Epidermal melanocyte (primary cell): ENCODE data around the gene RNU5B-1.
A peak's percentile ranks its signal among the peaks of the same experiment; 100 is the strongest.

Experiments used
- DNase-seq: peaks from one replicate; pipeline ENCODE4 v3.0.0; 2011; ENCODE audit warnings: low spot score; ENCODE audit not compliant: insufficient read length

Gene RNU5B-1

DNA sequence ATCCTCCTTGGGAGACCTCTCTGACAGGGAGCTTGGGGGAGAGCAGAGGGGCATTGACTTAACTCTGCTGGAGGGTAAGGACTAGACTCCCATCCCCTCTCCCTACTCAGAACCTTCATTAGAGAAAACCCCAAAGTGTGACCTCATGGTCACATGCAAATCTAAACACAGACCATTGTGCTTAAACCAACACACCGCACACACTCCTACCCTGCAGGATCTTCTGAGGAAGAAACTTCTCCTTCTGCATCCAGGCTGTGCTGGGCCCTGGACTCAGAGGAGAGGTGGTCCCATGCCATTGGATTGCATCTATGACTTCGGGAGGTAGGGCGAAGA lies 17.0 kb upstream of the RNU5B-1 start:
- DNase-seq, result no peak

DNA sequence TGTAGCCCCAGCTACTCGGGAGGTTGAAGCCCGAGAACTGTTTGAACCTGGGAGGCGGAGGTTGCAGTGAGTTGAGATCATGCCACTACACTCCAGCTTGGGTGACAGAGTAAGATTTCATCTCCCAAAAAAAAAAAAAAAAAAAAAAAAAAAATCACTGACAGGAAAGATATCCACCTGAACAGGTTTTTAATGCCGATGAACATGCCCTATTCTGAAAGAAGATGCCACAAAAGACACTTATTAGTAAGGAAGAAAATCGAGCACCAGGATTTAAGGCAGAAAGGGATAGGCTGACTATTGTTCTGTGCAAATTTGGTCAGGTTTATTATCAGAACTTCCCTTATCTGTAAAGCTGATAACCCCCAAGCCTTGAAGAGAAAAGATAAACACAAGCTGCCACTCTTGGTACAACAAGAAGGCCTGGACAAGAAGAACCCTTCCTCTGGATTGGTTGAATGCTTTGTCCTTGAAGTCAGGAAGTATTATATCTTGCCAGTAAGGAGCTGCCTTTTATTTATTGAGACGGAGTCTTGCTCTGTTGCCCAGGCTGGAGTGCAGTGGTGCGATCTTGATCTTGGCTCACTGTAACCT lies 15.1 kb upstream of the RNU5B-1 start:
- DNase-seq, result no peak

DNA sequence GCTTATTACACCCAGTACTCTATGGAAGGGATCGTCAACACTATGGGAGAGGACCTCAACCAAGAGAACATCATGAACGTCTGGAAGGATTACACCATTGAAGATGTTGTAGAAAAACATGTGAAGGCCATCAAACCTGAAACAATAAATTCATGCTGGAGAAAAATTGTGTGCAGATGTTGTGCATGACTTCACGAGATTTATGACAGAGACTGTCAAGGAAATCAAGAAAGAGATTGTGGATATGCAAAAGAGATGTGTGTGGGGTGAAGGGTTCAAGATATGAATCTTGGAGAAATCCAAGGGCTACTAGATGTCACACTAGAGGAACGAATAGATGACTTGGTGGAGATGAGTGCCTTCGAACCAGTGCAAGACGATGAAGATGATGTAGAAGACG lies 14.2 kb upstream of the RNU5B-1 start:
- no peak for DNase-seq

DNA sequence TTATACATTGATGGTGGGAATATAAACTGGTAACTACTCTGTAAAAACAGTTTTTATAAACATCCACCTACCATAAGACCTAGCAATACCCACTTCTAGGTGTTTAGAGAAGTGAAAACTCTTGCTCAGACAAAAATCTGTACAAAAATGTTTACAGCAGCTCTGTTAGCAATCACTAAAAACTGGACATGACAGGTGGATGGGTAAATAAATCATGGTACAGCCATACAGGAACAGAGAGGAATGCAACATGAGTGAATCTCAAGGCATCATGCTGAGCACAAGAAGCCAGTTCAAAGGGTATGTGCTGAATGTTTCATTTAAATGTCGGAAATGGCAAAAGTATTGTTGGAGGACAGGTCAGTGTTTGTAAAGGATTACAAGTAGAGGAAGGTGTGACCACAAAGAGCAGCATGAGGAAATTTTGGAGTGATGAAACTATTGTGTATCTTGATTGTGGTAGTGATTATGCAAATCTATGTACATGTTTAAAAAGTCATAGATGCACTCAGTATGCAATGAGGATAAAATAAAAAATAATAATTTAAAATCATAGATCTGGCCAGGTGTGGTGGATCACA lies 11.4 kb upstream of the RNU5B-1 start:
- no peak for DNase-seq

DNA sequence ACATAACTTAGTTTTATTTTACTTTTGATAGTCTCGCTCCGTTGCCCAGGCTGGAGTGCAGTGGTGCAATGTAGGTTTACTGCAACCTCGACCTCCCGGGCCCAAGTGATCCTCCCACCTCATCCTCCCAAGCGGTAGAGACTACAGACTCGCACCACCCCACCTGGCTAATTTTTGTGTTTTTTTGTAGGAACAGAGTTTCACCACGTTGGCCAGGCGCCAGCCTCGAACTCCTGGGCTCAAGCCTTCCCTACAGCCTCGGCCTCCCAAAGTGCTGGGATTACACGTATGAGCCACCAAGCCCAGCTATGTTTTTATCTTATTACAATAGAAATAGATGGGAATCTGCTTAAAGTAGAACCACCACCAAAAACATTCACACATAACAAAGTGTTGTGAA lies 5.7 kb upstream of the RNU5B-1 start:
- DNase-seq, result no peak

DNA sequence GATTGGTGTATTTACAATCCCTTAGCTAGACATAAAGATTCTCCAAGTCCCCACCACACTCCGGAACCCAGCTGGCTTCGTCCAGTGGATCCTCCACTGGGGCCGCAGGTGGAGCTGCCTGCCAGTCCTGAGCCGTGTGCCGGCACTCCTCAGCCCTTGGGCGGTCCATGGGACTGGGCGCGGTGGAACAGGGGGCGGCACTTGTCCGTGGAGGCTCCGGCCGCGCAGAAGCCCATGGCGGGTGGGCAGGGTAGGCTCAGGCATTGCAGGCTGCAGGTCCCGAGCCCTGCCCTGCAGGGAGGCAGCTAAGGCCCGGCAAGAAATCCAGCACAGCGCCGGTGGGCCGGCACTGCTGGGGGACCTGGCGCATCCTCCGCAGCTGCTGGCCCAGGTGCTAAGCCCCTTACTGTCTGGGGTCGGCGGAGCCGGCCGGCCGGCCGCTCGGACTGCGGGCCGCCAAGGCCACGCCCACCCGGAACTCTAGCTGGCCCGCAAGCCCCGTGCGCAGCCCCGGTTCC lies 3.5 kb upstream of the RNU5B-1 start:
- no peak for DNase-seq

DNA sequence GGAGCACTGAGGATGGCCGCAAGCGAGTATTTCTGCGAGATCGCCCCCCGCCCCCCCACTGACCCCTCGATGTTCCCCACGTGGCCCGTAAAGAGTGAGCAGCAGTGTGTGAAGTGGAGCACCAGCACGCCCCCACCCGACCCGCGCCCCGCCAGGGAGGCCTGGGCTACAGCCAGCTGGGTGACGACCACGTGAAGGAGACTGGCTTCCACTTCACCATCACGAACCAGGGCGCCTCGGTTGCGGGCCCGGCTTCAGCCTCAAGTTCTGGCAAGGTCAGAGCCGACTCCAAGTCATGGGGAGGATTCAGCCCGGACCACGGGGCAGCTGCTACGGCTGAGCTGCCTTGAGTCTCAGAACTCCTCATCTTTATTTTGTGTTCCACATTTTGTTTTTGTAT lies 2.4 kb upstream of the RNU5B-1 start:
- no peak for DNase-seq

DNA sequence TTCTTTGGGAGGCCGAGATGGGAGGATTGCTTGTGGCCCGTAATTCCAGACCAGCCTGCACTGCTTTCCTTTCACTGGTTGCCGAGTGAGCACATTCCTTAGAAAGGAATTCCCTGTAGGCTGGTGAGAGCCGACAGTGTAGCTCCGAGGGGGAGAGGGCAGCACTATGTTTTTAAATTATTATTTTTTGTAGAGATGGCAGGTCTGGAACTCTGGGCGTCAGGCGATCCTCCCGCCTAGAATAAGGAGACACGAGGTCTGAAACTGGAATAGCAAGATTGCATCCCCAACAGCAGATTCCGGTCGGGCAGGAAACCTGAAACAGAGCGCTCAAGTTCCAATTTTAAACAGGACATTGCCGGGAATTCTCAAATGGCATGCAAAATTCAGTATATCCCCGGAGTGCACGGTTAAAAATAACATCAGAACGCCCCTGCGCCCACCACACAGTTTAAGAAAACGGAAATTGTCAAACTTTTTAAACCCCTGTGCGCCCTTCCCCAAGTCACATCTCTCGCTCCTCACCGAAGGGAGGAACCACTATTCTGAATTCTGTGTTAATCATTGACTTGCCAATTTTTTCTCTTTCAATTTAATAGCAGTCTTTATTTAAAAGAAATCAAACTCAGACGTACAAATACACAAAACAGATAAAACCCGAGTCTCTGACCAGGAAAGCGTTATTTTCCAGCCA lies 643 bp upstream of the RNU5B-1 start:
- no peak for DNase-seq

DNA sequence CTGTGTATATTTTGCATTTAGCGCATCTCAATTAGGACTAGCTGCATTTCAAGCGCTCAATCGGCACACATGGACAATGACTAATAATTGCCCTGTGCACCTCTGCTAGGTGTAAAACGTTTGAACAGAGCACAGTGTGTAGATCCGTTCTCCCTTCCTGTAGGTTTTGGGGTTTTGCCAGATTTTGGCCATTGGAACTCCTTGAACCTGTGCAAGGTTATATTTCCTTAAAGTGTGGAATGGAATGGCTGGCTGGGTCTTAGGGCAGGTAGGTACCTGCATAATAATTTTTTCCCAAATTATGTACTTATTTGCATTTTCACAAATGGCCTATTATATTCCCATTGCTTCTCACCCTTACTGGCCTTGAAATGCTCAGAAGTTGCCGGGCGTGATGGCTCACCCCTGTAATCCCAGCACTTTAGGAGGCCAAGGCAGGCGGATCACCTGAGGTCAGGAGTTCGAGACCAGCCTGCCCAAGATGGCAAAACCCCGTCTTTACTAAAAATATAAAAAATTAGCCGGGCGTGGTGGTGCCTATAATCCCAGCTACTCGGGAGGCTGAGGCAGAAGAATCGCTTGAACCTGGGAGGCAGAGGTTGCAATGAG lies 777 bp downstream of the RNU5B-1 start:
- DNase-seq, result no peak

DNA sequence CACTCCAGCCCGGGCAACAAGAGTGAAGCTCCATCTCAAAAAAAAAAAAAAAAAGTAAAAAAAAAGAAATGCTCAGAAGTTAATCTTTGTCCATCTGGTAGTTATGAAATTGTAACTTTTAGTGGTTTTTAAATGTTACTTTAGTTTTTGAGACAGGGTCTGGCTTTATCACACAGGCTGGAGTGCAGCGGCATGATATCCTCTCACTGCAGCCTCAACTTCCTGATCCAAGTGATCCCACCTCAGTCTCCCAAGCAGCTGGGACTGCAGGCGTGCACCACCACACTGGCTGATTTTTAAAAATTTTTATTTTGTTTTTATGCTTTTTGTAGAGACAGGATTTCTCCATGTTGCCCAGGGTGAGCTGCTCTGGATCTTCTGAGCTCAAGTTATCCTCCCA lies 1.3 kb downstream of the RNU5B-1 start:
- DNase-seq, result no peak

DNA sequence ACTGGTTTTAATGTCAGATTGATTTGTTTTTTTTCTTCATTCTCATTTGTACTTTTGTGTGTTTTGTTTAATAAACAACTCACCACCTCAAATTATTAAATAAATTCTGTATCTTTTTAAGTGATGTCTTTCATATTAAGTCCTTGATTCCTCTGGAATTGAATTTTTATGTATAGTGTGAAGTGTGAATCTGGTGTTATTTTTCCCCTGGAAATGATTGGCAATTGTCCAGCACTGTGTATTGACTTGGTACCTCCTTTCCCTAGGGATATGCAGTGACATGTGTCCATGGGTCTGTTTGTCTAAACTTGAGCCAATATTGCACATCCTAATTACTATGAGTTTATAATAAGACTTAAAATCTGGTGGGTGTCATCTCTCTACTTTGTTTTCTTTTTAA lies 2.1 kb downstream of the RNU5B-1 start:
- DNase-seq, result no peak

DNA sequence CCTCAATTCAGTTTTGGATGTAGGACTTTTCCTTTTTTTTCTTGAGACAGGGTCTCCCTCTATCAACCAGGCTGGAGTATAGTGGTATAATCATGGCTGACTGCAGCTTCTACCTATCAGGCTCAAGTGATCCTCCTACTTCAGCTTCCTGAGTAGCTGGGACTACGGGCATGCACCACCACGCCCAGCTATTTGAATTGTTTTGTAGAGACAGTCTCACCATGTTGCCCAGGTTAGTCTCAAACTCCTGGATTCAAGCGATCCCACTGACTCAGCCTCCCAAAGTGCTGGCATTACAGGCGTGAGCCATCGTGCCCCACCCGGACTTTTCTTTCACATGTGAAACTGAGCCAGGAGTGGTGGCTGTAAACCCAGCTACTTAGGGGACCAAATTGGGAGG lies 3.5 kb downstream of the RNU5B-1 start:
- DNase-seq, result no peak

DNA sequence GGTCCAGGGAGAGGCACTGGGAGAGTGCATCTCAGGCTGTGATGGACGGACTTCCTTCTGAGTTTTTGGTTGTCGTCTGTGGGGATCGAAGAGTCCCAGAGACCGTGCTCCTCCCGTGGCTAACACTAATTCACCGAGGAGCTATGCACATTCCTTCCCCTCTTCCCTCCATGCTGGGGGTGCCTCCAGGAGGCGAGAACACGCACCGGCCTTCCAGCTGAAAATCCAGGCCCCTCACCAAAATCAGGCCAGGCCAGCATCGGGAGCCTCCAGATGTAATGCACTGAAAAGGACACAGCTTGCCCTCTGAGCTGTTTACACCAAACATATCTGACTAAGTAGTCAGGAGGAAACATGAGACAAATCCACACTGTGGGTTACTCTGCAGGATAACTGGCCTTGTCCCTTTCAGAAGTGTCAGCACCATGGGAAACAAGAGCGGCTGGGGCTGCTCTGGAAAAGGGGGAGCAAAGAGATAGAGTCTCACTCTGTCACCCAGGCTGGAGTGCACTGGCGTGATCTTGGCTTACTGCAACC lies 5.5 kb downstream of the RNU5B-1 start:
- no peak for DNase-seq

DNA sequence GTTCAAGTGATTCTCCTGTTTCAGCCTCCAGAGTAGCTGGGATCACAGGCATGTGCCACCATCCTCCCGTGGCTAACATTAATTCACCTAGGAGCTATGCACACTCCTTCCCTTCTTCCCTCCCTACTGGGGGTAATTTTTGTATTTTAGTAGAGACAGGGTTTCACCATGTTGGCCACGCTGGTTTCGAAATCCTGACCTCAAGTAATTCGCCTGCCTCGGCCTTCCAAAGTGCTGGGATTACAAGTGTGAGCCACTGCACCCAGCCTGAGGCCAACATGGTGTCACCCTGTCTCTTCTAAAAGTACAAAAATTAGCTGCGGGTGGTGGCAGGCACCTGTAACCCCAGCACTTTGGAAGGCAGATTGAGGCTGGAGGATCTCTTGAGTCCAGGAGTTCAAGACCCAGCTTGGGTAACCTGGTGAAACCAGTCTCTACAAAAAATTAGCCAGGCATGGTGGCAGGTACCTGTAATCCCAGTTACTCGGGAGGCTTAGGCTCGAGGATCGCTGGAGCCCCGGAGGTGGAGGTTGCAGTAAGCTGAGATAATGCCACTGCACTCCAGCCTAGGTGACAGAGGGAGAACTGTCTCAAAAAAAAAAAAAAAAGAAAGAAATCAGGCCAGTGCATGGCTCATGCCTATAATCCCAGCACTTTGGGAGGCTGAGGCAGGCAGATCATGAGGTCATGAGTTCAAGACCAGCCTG lies 6.1 kb downstream of the RNU5B-1 start:
- no peak for DNase-seq

DNA sequence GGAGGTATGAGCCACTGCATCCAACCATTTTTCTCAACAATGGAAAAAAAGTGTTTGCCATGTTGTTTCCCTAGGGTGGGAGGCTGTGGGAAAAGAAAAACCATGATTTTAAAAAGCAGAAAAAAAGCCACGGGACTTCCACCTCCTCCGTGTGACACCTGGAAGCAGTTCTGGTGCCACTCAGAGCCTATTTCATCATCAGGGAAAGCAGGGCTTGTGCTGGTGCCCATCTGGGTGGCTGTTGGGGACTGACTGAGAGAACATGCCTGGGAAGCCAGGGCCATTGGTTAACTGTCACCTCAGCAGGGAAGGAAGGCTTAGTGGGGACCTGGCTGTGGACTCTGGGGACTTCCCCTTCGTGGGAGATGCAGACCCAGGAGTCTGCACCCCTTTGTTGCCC lies 7.3 kb downstream of the RNU5B-1 start:
- DNase-seq, result no peak

DNA sequence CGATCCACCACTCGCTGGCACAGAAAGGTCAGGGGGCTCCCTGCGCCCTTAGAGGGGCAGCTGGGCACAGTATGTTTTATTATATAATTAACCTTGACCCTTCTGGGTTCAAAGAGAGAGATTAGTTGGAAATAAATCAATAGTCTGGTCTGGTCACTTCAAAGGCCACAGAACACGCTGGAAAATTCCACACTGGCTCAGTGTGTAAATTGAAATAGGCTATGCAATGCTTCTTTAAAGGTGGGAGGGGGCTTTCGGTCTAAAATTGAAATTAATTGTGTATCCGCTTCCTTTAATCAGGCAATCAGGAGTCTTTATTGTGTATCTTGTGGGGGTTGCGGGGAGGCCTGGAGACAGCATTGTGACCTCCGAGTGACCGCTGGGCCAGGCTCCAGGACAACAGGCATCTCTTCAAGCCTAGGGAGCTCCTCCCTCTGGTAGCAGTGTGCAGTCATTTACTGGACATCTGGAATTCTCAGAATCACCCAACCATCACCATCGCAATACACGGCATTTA lies 8.0 kb downstream of the RNU5B-1 start:
- DNase-seq, result no peak

DNA sequence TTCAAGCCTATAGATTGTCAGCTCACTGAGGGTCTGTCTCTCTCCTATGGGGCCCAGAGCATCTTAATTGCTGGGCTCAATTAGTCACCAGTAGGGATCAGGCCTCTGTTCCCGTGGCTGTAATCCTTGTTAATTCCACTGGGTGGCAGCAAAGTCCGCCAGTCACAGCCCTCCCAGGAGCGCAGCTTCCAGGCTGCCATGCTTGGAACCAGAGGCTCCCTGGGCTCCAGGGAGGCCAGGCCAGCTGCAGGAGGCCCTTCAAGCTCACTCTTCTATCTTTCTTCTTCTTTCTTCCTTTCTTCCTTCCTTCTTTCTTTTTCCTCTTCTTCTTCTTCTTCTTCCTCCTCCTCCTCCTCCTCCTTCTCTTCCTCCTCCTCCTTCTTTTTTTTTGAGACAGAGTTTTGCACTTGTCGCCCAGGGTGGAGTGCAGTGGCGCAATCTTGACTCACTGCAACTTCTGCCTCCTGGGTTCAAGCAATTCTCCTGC lies 14.4 kb downstream of the RNU5B-1 start:
- DNase-seq, result peak; percentile 89

DNA sequence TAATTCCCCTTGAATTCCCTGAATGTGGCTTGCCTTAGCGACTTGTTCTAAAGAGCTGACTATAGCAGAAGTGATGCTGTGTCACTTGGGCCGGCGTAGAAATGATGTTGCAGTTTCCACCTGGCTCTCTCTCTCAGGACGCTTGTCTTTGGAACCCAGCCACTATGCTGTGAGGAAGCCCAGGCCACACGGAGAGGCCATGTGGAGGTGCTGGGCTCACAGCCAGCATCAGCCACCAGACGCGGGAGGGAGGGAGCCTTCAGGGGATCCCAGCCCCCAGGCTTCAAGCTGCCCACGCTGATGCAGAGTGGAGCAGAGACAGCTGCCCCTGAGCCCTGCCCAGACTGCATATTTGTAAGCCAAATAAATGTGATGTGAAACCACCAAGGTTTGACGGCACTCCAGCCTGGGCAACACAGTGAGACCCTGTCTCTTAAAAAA lies 18.6 kb downstream of the RNU5B-1 start:
- DNase-seq, result no peak

DNA sequence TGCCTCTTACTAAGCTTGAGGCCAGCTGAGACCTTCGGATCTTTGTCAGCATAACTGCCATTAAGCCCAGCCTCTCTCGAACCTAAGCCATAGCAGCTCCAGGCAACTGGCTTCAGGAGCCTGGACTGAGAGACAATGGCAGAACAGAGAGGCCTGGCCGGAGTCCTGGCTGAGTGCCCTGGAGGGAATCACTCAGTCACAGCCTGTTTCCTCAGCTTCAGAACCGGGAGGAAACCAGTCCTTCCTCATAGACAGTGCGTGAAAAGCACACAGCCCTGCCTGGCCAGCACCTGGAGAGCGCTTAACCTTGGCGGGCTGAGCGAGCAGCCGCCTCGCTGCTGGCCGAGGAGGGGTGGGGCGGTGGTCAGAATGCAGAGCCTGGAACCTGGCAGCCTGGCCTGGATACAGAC lies 21.6 kb downstream of the RNU5B-1 start:
- DNase-seq, result no peak

DNA sequence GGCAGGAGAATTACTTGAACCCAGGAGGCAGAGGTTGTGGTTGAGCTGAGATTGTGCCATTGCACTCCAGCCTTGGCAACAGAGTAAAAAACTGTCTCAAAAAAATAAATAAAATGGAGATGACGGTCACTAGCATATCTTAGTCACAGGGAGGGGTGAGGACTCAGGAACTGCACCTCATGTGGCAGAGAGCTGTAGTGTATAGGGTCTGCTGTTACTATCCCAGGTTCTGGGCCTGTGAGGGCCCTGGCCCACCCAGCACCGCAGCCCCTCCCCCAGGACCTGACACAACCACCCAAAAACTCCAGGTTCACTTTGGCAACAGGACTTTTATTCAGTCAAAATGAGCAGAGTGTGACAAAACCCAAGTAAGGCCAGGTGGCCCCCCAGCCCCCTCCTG lies 22.3 kb downstream of the RNU5B-1 start:
- DNase-seq, result no peak

DNA sequence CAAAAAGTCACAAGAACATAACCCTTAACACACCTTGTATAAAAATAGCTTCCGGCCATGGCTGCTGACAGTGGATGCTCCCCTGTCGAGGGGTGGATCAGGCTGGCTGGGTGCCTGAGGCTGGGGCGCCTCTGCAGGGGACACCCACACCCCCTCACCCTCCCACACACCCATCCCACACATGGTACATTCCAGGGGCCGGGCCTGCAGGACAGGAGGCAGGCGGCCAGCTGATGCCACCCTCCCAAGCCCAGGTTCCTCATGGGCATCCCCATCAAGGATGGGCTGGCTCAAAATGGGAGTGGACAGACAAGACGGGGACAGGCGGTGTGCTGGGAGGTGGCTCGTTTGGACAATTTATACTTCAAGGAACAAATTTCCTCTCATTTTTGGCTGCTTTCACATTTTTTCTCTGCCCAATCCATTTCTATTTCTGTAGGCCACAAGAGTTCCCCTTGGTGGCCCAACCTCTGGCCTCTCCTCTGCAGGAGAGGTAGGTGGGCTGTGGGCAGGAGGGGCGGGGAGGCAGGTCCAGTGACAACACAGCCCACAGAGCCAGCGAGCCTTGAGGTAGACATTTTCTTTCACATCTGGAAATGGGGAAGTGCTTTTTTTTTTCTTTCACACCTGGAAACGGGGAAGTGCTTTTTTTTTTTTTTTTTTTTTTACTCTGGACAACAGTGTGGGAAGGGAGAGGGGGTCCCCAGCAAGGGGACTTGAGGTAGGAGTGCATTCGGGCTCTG lies 23.3 kb downstream of the RNU5B-1 start:
- no peak for DNase-seq
